Hepatic stellate cell (primary cell): ENCODE results near the gene PRKN.

ENCODE experiments used
- DNase-seq: peaks from one replicate; pipeline ENCODE4 v3.0.0; 2011; ENCODE audit warnings: low spot score

Gene PRKN

DNA sequence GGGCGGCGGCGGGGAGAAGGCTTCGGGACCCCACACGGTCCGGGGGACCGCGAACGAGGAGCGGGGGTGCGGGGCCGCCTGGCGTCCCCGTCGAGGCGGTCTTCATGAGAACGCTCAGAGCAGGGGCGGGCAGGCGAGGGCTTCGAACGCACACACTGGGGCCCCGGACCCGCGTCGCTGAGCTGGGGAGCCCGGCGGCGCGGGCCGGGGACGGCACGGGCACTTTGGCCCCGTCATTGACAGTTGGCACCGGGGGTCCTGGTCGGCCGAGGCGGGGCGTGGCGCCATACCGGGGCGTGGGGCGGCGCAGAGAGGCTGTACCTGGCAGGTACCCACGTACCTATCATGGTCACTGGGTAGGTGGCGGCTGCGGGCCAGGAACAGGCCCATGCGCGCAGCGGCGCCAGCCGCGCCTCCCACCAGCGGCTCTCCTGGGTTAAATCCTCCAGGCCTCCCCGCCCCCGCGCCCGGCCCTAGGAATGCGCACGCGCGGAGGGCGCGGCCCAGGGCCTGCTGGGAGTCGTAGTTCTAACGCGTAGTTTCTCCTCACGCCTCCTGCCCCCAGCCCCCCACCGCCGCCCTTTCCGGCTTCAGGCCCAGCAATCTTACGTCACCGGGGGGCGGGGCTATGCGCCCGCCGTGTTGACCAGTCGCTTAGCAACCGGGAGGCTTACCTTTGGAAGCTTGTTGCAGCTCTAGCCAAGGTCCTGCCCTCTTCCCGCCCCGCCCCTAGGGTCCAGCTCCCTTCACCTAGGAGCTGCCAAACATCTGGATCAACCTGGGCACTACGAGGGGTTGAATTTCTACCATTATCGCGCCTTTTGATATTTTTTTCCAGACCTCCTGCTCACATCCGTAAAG, at the start of gene PRKN, which contains the start of gene PACRG:
PRKN (minus strand) TSS at position 445 of the 861 bp plus-strand sequence.
PACRG (plus strand) TSS at position 653 of the 861 bp plus-strand sequence.
- DNase-seq, result peak; percentile 95

DNA sequence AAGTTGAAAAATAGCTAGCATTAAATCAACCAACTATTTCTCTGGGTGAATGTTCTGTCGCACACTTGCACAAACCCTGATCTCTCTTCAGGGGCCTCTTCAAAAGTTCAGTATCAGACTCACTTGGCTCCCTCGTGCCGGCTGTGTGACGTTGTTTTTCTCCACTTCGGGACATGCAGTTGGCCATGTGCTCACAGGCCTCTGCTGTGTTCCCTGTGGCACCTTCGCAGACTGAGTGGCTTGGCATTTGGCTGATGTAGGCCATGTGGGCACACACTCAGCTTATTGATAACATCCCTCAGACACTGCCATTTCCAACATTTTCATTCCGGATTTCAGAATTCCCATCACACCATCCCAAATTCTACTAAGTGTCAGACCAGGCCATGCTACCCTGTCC, 49.5 kb upstream of the PRKN start:
- no peak for DNase-seq

DNA sequence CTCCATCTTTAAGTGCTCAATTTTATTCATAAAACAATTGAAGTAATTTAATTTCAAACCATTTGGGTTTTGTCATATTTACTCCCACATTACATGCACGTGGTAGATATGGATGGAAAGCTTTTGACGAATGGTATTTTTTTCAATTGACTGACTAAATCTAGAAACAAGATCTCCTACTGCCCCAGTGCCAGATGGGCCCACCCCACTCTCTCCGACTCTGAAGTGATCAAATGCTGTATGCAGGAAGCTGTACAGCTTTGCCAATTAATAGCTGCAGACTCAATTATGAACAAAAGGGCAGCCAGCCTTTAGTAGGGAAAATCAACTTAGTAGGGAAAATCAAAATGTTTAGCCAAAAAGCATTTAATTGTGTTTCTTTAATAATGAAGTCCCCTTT, 46.4 kb upstream of the PRKN start:
- DNase-seq, result no peak

DNA sequence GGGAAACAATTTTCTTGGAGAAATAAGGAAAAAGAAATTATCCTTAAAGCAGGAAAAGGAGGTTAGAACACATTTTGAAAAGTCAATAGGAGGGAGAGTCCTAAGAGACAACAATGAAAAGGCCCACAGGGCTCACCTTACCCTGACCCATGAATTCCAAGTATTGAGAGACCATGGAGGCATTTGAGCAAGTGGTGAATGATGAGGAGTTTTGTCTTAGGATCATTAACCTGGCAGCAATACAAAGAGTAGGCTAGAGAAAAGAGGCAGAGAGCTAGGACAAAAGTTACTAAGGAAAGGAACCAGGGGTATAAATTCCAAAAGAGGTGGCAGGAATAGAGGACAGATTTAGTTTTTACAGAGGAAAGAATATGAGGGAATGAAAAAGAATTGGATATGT, 44.9 kb upstream of the PRKN start:
- no peak for DNase-seq

DNA sequence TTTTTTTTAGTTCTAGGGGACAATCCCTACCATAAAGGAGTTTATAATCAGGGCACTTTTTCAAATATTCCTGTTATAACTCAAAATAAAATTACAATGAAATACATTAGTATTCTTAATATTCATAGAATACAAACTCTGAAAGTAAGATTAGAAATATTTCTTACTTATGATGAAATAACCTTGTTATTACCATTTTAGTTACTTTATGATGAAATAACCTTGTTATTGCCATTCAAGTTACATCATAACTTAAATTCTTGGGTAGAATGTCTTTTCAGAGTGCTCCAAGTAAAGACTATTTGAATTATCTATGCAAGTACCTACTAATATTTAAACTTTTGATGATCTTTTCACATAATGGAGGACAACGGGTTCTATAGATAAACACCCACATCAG, 43.4 kb upstream of the PRKN start:
- no peak for DNase-seq

DNA sequence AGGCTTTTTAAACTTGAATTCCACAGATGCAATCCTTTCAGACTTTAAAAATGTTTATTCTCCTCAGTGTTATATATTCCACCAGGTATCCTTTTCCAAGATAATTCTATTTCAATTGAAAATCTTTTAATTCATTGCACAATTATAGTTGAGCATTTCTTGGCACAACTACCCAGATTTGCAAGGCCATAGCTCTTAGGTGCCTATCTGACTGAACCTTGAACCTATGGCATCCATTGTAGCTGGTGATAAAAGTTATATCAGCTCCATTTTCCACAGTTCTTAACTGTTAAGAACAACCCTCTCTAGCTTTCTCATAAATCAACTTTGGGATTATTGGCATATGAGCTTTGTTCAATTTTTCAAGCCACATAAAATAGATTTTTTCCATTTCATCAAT, 42.6 kb upstream of the PRKN start:
- DNase-seq, result no peak

DNA sequence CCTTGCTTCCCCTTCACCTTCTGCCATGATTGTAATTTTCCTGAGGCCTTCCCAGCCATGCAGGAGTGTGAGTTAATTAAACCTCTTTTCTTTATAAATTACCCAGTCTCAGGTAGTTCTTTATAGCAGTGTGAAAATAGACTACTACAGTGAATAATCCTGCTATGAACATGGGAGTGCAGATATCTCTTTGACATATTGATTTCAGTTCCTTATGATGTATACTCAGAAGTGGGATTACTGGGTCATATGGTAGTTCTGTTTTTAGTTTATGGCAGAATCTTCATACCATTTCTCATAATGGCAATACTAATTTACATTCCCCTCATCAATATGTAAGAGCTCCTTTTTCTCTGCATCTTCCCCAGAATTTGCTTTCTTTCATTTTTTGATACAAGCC, 26.2 kb upstream of the PRKN start:
- no peak for DNase-seq

DNA sequence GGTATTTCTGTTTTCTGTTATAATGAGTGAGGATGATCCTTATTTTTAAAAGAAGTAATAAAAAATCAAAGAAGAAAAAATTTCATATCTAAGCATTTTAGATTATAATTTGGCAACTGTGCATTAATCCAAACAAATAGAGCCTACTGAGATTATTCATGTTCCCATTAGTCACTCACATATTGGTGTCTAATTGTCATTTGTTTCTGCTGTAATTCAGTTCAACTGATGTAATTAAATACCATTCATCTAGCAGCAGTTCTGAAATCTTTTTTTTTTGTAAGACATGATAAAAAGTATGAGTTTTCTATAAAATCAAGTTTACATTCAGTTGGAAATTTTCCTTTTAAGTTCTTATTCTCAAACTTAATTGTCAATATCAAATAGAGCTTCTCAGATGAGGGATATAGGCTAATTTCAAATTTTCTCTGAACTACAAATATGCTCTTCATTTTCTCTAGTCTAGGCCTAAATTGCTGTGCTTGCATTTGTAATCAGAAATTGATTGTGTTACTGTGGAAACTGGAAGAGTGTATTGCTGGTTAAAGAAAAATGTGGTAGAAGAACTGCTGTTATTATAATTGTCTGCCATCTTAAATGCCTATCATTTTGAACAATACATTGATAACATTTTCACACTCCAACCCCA, 23.8 kb upstream of the PRKN start:
- no peak for DNase-seq

DNA sequence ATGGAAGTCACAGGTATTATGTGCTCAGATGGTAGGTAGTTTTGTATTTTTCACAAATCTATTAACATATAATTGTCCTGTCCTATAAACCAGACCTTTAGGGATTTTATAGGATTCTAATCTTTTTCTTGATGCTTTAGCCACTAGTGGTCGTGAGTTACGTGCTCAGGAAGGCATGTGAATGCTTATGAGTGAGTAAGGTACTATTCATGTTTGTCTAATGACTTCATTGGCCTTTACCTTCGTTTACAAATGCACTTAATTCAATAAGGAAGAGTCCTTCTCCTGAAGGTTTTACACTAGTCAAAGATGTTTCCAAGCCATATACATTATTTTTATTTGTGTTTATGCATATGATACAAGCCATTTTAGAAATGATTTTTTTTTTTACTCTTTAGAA, 23.2 kb upstream of the PRKN start:
- DNase-seq, result no peak

DNA sequence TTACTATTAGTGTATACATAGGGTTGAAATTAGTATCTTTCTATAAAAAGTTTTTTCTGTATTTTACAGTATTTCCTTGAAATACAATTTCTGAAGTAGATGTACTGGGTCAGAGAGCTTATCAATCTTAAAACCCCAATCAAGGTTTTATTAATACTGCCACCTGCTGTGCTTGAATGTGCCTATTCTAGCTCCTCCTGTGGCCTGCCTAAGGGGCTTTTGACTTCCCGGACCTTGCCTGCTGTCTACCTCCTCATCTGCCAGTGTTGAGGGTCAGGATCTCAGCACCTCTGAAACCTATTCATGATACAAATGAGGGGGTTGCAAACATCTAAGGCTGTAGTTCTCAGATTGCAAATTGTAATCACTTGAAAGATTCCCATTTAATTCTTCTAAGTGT, 9.4 kb upstream of the PRKN start:
- DNase-seq, result no peak

DNA sequence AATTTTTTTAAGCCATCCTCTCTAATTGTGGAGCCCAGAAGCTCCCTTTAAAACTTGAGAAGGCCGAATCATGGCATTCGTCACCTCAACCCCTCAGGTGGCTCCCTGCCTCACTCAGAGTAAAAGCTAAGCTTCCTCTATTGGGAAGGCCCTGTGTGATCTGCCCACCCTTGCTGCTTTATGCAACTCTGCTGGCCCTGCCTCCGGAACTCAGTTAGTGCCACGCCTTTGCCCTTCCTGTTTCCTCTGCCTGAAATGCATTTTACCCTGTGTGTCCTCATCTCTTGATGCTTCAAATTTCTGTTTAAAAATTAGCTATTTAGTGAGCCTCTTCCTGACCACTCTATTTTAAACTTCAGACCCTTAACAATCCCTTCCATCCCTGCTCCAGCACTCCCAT, 5.9 kb upstream of the PRKN start:
- no peak for DNase-seq

DNA sequence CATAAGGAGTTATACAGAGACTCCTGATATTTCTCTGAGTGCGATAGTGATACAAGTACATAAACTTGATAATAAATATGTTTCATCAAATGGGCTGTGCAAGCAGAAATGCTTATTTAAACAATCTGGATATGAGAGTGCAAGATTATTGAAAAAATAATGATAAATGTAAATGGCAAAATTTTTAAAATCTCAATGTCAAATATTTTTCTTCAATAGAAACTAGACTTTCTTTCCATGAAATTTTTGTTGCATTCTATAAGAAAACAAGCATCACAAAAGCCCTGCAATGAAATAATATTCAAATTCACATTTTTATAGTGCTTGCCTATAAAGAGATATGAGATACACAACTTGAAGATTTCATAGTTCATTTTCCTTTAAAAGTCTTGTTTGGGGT, 2.9 kb upstream of the PRKN start:
- no peak for DNase-seq

DNA sequence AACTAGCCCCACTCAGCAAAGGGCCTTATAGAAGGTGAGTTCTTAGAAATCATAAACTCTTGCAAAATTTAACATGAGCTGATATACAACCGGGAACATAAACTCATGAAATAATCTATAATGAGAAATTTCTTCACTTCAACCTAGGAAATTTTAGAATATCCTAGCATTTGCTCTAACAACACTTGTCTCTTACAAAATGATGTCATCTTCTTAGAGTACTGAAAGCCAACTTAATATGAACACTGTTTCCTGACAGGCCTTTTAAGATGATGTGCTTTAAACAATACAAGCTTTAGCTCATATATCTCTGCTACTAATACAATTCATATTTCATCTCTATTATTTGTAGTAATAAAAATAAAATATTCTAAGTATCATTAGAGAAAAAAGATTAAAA, 1.1 kb upstream of the PRKN start:
- no peak for DNase-seq

DNA sequence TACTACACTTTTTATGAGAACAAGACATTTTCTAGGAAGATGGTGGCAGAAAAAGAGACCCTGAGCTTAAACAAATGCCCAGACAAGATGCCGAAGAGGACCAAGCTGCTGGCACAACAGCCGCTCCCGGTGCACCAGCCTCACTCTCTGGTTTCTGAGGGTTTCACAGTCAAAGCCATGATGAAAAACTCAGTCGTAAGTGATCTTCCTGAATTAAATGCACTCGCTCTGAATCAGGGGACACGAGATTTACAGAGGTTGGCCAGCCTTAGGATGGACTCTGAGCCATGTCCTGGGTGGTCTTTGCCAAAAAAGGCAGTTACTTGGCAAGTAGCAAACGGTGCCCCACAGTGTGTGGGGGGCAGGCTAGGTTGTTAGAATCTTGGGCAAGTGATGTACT, 631 bp upstream of the PRKN start:
- no peak for DNase-seq

DNA sequence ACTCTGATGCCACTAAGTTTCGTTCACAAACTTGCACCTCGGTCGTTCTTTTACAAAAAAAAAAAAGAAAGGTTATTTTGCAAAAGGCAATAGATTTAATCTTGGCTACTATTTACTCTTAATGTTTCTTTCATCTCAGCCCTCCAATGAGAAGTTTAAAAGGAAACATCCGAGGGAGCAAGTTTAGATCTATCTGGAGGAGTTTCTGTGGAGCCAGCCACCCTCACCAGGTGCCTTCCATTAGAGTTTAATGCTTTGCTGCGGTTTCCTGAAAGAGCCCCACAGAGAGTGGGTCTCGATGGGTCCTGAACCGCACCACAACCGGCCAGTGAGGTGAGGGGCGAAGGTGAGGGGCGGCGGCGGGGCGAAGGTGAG, 632 bp downstream of the PRKN start:
- peak; percentile 11 for DNase-seq

DNA sequence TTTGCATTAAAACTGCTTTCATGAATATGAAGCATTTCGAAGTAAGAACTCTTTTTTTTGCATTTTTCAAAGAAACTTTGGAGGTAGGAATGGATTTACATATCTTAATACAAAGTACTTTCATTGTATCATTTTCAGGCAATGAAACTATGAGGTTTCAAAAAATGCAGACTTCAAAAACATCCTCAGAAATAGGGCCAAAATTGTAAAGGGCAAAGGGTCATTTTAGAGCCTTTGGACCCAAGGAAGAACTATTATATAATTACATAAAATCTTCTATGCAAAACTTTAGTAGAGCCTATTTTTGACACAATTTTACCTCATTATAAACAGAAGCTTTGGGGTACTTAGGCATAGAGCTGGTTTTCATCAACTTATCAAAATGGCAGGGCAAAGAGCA, 4.9 kb downstream of the PRKN start:
- no peak for DNase-seq

DNA sequence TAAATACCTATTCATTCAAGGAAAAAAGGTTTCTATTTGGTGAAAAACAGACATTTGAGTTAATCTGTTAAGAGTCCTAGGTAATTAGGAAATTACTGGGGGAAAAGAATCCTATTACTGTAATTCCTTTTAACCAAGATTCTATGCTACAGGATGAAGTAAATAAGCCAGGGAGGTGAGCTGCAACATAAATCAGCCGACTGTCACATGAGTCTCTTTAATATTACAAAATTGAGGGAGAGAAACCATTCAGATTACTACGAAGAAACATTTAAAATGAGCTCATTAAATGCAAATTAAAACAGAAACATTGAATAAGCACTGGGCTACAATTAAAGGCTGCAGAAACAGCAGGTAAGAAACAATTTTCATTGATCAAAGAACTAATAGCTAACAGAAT, 5.3 kb downstream of the PRKN start:
- no peak for DNase-seq

DNA sequence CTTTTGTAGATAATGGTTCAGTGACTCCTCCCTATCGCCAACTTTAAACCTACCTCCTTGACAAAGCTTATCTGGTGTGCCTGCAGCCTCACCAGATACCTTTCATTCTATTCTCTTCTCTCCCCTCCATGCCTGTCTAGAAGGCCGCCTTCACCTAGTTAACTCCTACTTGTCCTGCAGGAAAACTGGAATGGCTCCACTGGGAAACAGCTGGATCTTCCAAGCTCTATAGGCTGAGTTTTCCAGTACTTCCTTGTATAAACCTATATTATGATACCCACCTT, 6.2 kb downstream of the PRKN start:
- DNase-seq, result no peak

DNA sequence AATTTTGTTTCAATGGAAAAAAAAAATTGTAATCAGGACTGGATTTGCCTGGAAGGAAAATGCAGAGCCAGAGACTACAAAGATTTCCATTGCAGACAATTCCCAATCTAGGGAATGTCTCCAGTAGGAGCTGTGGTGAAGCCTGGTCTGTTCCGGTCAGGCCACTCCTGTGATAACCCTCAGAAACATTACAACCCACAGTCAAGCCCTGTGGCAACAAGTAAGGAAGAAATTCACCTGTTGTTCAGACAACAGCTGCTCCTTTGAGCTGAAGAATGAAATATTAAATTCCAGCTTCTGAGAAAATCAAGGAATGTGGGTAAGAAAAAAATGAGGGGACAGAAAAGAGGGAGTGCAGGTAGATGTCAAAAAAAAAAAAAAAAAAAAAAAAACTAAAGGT, 8.0 kb downstream of the PRKN start:
- DNase-seq, result no peak

DNA sequence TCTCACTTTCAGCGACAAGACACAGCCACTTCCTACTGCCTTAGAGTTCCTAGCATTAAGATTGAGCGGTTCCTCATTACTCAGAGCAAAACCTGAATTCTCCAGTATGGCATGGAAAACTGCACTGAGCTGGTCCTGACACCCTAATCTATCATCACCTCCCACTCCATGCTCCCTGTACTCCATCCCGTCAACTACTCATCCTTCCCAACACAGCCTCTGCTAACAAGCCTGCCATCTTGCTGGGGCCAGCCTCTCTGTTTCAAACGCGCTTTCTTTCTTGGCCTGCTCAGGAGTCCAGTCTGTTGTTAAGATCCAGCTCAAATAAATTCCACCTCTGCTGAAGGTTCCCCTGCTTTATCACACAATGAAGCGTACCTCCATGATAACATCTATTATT, 12.0 kb downstream of the PRKN start:
- DNase-seq, result no peak

DNA sequence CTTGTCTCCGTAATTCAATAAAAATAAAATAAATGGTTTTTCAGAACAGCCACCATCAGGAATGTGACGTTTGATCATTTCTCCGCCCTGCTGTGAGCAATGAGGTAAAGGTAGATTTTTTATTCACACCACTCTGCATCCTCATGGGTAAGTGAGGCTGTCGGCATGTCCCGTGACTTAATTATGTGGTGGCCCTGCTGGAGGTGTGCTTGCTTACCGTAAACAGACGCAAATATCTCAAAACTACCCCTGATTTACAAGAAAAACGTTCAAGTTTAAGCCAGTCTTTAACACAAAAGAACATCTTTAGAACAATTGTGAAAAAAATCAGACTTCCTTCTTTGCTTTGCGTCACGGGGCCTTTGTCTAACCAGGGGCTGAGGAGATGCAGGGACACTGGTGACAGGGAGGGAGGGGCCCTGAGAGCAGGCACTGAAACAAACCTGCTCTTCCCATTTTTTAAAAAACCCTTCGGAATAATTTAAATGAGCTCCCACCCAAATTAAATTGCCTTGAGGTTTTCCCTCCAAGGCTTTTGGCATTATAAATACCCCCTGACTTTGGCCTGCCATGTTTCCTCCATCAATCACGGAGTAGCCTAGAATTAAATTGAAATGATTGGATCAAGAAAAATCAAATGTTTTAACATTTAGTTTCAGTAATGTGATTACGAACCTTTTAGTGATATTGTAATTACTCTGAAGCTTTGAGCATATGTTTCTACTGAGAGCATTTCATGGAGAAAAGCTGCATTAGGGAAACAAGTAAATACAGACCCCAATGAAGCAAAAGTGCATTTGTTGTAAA, 13.4 kb downstream of the PRKN start:
- no peak for DNase-seq

DNA sequence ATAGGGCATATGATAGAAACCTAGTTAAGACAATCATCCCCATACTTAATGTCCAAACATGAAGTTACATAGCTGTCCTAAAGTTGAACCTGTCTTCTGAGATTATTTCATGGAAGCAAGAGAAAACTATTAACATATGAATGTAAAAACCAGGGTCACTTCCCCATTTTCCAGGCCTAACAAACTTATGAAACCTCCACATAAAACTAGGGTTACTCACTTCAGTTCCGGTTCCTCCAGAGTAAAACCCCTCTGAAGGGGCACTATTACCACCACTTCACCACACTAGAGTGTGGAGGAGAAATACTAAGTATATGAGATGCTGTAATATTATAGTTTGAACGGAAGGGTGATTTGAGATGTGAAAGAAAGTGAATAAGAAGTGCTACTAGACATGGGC, 14.9 kb downstream of the PRKN start:
- no peak for DNase-seq

DNA sequence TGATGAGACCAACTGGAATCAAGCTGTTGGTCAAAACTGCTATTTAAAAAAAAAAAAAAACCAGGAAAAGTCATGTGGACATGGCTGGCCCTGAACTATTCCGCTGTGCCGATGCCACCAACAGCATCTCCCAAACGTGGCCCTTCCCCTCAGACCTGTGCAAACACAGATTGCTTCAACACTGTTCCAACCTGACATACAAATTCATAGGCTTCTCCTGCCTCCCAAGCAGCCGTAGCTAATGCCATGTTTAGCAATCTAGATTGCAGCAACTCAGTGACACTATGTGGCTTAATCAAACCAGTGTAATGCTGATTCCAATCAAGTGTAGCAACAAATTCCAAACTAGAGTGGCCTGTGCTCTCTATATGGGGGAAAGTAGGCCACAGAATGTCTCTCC, 16.2 kb downstream of the PRKN start:
- DNase-seq, result no peak
